CD4-positive, alpha-beta T cell treated with Interleukin-15 for 4 hours (primary cell): Measurements from ENCODE around the gene INSR.
"Not testable (repeated sequence)": the region's sequence is repeated elsewhere in the genome, so short reads cannot be mapped to it uniquely, and the experiment has no call there.

Experiments used
- DNase-seq: peaks from one replicate; pipeline ENCODE4 v3.0.0-alpha.2; 2020; ENCODE audit warnings: low spot score

Gene INSR

DNA sequence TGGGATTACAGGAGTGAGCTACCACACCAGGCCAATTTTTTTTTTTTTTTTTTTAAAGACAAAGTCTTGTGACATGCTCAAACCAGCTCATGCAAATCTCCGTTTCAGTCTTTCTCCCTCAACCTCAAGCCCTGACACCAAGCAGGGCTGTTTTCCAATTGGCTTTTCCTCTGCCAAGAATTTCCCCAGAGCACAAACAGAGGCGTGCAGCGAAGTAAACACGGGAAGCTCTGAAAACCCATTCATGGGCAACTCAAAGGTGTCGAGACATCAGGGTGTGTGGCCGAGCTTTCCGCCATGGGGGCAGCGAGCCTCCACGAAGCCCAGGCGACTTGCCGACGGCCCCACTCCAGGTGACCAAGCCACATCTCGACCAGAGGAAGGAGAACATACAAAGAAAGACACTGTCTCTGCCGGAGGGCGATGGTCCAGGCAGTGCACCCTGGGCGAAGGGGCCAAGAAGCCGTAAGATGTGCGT lies 70.0 kb downstream of the INSR start:
- no peak for DNase-seq

DNA sequence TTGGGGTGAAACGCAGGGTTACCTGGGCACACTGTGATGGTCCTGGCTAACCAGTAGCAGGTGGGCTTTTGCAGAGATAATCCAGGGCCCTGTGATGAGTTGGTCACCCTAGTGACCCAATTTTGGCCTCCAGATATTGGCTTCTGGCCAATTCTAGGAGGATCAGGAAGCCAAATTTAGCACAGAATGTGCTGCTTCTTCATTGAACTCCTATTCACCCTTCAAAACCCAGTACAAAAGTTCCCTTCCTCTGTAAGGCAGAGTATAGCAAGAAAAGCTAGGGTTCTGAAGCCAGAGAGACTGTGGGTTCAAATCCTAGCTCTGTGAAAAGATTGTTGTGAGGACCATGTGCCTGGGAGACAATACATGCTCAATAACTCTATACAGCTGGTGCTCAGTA lies 70.8 kb downstream of the INSR start:
- DNase-seq, result no peak

DNA sequence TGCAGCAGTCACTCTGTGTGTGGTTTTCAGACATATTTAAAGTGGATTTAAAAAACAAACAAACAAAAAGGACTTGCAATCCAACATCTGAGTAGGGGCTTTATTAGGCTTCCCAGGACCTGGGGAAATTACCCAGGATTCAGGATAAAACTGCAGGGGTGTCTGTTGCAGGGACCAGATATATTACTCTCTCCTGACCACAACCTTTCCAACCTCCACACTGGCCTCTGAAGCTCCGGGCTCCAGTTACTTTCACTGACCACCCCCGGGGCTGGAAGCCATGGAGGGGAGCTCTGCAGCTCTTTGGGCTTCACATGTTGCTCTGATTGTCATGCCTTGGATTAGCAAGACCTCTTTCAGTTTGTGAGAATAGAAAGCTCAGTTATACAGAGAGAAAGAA lies 75.2 kb downstream of the INSR start:
- no peak for DNase-seq

DNA sequence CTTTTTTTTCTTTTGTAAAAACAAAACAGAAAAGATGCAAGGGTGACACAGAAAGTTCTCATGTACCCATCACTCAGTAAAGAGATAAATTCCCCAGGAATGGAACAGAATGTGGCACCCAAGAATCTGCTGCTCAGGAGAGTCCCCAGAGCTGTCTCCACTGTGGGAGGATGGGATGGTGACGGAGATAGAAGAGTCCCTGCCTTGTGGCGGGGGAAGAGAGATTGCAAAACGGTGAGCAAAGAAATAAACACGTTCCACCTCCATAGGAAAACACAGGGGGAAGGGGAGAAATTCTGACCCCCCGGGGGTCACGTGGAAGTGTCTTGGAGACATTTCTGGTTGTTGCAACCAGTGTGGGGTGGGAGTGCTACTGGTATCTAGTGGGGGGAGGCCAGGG lies 76.4 kb downstream of the INSR start:
- DNase-seq, result no peak

DNA sequence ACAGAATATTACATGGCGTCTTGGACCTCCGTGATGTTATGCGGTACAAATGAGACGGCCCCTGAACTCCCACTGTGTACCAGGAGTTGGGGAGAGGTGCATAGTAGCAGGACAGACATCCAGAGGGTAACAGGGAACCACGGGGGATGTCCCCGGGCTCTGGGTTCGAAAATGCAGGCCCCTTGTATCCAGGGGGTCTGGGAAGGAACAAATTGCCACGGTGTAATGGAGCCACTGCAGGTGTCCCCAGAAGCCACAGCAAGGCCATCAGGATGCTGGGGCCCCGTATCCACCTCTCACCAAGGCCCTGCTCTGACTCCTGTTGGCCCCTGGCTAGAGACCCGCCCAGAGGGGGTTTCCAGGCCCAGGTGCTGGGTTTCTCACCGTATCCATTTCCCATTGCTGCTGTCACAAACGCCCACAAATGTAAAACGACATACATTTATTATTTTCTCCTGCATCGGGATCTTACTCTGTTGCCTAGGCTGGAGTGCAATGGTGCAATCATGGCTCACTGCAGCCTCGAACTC lies 77.8 kb downstream of the INSR start:
- DNase-seq, result no peak

DNA sequence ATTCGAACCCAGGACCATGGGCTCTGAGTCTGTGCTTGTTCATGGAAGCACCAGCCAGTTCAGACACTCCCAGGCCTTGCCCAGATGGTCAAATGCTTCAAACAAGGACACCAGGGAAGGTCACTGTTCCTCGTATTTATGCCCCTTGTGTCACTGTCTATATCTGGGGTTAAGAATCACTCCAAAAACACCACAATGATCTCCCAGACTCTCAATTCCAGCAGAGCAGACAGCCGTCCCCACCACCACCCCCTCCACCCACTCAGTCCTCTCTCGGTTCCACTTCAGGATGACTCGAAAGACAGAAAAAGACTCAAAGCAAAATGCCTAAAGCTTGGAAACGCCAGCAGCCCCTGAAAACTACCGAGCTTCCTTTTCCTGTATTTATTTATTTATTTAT lies 79.0 kb downstream of the INSR start:
- no peak for DNase-seq

DNA sequence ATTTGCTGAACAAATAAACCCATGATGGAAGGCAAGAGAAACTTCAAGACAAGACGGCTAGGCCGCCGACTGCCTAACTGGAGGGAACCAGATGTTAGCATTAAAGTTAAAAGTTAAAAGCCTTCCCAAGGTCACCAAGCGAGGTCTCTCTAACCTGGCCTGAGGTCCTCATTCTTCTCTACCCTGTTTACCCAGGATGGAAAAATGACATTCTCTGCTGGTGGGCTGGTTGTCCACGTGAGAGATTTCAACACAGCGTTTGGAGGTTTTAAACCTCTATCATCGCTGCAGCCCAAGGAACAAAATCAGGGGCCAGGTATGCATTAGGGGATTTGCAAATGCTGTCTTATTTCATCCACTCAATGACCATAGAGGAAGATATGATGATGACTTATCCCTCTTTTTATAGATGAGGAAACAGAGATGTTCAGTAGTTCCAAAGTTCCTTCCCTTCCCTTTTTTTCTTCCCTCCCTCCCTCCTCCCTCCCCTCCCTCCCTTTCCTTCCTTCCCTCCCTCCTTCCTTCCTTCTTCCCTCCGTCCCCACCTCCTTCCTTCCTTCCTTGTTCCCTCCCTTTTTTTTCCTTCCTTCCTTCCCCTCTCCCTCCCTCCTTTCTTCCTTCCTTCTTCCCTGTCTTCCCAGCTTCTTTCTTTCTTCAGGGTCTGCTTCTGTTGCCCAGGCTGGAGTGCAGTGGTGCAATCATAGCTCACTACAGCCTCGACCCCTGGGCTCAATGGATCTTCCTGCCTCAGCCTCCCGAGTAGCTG lies 79.7 kb downstream of the INSR start:
- DNase-seq, result no peak

DNA sequence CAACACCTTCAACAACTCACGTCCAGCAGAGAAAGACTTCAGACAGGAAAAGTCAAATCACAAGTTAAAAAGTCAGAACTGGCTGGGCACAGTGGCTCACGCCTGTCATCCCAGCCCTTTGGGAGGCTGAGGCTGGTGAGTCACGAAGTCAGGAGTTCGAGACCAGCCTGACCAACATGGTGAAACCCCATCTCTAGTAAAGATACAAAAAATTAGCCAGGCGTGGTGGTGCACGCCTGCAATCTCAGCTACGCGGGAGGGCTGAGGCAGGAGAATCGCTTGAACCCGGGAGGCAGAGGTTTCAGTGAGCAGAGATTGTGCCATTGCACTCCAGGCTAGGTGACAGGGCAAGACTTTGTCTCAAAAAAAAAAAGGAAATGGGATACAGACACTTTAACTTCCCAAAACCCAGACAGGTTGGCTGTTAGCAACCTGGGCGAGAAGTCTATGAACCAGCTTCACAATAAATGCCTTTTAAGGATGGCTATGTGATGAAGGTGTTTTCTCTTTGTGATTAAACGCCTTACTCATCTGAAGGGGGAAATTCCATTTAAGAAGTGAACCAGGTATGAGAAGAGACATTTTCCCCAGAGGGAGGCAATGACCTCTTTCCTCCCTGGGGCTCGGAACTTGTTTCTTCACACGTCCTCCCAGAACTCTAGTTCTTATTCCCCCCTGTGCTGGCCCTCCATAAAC lies 80.4 kb downstream of the INSR start:
- DNase-seq, result no peak

DNA sequence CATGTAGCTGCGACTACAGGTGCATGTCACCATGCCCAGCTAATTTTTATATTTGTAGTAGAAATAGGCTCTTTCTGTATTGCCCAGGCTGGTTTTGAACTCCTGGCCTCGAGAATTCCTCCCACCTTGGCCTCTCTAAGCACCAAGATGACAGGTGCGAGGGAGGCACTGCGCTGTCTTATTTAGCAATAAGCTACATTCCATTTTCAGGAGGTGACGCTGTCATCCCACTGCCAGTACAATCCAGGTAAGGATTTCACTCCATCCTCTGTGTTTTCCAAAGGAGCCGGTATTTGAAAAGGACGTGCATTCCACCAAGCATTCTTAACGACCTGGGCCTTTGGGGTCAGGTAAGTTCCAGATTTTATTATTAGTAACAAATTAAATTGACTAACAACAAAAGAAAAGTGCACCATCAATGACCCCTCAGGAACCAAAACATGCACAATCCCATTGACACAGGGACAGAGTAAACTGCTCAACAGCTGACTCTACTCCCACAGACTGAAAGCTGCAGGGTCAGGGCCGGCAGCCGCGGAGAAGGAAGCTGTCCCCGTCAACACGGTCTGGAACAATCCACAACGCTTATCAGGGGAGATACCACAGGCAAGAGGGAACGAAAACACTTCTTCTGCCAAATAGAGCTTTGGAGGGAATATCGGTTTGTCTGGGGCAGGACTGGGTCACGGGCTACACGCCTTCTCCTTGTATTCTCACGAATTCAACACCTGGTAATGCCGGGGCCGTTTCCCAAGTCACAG lies 82.8 kb downstream of the INSR start:
- DNase-seq, result no peak

DNA sequence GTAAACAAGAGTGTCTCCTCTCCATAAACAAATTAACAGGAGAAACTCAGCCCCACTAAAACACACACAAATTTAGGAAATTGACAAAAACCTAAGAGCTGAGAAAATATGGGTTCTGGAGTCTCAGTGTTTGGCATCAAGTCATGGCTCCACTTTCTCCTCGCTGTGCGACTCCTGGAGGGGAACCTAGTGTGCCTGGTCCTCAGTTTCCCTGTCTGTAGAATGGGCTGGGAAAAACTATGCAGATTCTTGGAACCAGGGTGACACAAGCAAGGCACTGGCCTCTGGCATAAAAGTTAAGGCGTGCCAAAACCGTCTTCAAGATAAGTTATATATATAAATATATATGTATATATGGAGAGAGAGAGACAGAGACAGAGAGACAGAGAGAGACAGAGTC lies 83.9 kb downstream of the INSR start:
- no peak for DNase-seq

DNA sequence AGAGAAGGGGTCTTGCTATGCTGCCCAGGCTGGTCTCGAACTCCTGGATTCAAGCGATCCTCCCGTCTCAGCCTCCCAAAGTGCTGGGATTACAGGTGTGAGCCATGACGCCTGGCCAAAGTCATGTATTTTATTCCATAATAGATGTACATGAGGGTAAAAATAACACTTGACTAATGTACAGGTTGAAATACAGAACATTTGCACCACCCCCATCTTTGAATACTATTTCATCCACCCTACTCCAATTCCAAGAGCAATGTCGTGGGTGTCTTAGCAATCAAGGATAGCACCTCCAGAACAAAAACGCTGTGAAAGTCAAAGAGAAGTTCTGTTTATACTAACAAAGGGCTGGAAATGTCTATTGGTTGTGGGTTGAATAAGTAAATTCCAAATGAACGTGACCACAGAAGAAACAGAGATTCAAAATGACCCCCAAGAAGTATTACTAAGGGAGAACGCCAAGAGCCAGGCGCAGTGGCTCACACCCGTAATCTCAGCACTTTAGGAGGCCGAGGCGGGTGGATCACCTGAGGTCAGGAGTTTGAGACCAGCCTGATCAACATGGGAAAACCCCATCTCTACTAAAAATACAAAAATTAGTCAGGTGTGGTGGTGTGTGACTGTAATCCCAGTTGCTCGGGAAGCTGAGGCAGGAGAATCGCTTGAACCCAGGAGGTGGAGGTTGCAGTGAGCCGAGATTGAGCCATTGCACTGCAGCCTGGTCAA lies 84.5 kb downstream of the INSR start:
- not testable (repeated sequence) for DNase-seq

DNA sequence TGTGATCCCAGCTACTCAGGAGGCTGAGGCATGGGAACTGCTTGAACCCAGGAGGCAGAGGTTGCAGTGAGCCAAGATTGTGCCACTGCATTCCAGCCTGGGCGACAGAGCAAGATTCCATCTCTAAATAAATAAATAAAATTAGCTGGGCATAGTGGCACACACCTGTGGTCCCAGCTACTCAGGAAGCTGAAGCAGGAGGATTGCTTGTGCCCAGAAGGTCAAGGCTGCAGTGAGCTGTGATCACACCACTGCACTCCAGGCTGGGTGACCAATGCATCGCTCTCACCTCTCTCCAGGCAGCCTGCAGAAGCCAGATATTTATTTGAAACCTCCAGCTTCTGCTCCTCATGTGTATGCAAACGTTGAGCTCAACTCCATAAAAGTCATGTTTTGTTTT lies 85.2 kb downstream of the INSR start:
- not testable (repeated sequence) for DNase-seq

DNA sequence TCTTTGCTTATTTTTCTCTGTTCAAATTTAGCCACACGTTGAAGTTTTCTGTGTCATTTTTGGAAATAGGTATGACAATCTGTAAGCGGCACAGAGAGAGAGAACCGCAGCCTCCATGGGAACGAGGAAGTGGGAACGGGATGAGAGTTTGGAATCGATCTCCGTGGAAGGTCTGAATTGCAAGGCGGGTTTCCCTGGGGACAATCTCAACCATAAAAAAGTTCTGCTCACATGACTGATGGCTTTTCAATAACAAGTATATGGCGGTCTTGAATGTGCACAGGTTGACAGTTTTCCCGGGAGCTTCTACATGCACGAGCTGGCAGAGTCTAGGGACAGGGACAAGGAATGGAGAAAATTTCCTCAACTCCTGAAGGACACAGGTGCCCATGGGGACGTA lies 90.9 kb downstream of the INSR start:
- no peak for DNase-seq

DNA sequence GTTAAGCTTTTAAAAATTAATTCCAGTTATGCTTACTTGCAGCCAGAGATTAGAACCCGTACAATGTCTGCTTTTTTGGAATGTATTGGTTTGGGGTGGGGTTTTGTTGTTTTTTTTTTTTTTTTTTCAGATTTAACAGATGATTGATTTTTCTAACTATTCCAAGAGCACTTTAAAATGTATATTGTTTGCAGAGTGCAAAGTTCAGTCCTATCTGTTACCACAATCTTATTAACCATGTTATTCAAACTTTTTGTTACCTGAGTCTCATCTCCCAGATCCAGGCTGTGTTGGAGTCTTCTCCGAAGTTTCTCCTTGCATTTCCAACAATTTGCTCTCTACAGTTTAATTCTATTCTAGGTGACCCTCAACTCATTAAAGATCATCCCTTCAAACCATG lies 91.3 kb downstream of the INSR start:
- DNase-seq, result no peak

DNA sequence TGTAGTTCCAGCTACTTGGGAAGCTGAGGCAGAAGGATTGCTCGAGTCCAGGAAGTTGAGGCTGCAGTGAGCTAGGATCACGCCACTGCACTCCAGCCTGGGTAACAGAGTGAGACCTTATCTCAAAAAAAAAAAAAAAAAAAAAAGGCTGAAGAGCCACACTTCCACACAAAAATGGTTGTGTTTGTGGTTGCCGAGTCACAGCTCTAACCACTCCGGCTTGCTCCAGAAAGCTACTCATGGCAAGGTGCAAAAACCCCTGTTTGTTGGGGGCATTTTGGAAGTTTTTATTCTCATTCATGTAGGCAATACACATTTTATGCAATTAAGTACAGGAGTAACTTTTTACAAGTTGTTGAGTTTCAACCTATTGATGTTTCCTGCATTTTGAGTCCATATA lies 93.5 kb downstream of the INSR start:
- DNase-seq, result no peak

DNA sequence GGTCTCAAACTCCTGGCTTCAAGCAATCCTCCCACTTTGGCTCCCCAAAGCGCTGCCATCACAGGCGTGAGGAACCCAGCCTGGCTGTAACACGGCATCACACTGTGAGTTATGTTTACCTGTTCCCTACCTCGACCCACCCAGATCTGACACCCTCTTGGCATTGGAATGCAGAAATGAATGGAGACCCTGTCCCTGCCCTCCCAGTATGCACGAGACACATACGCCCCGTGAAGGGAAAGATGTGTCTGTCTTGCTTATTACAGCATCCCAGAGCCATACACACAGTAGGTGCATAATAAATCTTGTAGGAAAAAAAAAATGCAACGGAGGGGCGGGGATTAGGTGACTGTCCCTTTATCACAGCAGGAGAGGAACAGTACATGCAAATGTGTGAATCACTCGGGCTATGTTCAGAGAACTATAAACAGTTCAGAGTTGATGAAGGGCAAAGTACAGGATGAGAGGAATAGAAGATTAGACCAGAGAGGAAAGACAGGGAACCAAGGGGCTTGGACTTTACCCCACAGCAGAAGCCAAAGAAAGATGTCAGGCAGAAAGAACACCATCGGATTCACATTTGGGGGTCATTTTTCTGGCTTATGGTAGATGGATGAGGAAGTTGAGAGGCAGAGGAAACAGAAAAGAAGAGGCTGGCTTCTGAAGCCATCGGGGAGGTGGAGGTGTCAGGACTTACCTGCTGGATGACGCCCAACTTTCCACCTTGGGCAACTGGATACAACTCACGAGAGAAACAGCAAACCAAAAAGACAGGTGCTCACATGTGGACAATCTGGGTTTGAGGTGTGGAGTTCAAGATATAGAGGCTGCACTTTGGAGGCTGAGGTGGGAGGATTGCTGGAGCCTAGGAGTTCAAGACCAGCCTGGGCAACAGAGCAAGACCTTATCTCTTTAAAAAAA lies 94.3 kb downstream of the INSR start:
- no peak for DNase-seq

DNA sequence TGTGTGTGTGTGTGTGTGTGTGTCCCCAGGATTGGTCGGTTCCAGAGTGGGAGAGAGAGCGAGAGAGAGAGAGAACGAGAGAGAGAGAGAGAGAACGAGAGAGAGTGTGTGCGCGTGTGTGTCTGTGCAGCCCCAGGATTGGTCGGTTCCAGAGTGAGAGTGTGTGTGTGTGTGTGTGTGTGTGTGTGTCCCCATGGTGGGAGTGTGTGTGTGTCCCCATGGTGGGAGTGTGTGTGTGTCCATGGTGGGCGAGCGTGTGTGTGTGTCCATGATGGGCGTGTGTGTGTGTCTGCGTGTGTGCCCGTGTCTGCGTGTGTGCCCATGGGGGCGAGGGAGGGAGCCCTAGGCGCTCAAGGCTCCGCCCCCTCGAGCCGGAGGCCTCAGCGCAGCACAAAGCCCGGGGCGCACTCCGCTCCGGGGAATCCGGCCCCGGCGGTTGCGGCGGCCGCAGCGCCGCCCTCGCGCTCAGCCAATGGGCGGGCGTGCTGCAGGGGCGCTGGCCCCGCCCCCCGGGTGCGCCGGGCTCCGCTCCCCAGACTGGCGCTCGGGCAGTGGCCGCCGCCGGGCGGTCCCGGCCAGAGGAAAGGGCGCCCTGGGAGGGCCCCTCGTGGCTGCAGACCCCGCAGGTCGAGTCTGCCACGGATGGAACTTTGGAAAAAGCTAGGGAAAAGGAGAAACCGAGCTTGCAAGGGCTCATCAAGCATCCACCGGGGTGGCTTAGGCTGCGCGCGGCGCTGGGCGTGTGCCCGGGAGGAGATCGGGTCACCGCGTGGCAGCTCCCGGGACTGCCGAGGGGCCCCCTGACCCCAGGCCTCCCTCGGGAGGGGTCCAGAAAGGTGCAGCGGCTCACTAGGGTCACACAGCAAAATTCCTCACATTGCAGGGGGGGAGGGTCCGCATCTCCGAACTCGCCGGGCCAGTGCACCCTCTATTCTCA lies 96.2 kb downstream of the INSR start:
- DNase-seq, result peak; percentile 90

DNA sequence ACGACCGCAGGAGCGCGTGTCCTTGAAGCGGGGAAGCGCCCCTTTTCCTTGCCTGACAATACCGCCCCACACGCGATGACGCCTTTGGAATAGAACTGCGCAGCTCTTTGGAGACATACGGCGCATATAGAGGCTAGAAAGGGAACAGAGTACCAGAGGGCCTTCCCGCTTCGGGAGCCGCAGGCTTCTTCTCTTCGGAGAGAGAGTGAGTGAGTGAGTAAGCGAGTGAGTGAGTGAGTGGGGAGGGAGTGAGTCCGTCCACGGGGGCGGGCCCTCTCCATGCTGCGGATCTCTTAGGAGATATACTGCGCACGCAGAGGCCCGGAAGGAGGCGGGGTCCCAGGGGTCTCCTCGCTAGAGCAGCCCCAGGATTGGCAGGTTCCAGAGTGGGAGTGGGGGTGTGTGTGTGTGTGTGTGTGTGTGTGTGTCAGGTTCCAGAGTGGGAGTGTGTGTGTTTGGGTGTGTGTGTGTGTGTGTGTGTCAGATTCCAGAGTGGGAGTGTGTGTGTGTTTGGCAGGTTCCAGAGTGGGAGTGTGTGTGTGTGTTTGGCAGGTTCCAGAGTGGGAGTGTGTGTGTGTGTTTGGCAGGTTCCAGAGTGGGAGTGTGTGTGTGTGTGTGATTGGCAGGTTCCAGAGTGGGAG lies 97.0 kb downstream of the INSR start:
- DNase-seq, result peak; percentile 86

DNA sequence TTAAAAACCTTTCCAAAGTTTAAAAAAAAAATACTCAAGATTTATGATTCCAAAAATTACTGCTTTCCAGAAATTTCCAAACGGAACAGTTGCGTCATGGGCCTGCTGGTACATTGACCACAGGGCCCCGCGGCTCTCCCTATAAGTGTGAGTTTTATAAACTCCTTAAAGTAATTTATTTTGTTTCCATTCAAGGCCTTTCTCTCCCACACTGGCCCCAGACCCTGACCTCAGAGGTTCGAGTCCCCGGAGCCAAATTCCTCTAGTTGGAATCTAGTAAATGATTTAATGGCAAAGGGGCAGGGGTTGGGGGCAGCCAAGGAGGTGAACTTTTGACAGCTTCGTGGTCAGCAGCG lies 97.5 kb downstream of the INSR start:
- no peak for DNase-seq
